BE2C (cell line): ENCODE data around the gene CCDC60. TPM values are rescaled to one million over a fixed set of nuclear protein-coding genes. Genes with fewer than 3 reads are reported as not detected.

ENCODE experiments used
- DNase-seq: peaks from one replicate; pipeline ENCODE4 v3.0.0-alpha.2; 2020
- H3K27me3 ChIP-seq: fragments of 250-450 bp; sonication (Bioruptor Pico); 2 replicates; pipeline ENCODE4 v1.5.1; 2020; ENCODE audit warnings: mild to moderate bottlenecking
- H3K36me3 ChIP-seq: fragments of 250-450 bp; sonication (Bioruptor Pico); 2 replicates; pipeline ENCODE4 v1.5.1; 2020; ENCODE audit warnings: mild to moderate bottlenecking
- H3K4me1 ChIP-seq: fragments of 250-450 bp; sonication (Bioruptor Pico); 2 replicates; pipeline ENCODE4 v1.5.1; 2020
- H3K4me3 ChIP-seq: 2 replicates; pipeline ENCODE4 v1.5.1; 2011; ENCODE audit warnings: low read depth, low read length
- H3K9me3 ChIP-seq: fragments of 250-450 bp; sonication (Bioruptor Pico); 2 replicates; pipeline ENCODE4 v1.5.1; 2020
- polyA plus RNA-seq: library from polyadenylated mRNA; unstranded; fragments of >200 nt; gene quantifications from one replicate; pipeline ENCODE4 v1.2.1, GENCODE V29; 2012; ENCODE audit warnings: low read depth, missing spikeins; ENCODE audit not compliant: insufficient read length, insufficient read depth
- TF ChIP-seq, protein P1 (sequence below): IDR thresholded peaks from 2 replicates; pipeline ENCODE4 v1.5.1; 2012; ENCODE audit warnings: mild to moderate bottlenecking, low read depth, low read length

Gene CCDC60, protein sequence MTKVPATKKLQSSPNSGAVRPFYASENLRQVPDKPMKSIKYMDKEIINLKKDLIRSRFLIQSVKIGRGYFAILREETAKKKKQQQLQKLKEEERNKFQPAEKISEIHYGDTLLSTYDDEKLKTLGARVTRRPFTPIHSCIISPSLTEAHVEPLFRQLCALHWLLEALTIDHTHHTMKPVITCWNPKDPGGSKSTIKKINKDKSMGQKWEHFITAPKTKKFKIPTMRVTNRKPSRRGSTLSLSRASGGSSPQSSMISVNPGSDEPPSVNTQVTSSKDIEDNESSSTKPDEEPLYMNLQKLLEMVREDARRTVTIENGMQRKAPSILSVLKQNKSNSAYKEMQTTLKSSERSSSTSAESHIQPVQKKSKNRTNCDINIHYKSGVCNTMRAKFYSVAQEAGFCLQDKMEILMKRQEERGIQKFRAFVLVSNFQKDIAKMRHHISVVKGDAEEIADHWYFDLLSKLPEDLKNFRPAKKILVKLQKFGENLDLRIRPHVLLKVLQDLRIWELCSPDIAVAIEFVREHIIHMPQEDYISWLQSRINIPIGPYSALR
- polyA plus RNA-seq, result not detected

DNA sequence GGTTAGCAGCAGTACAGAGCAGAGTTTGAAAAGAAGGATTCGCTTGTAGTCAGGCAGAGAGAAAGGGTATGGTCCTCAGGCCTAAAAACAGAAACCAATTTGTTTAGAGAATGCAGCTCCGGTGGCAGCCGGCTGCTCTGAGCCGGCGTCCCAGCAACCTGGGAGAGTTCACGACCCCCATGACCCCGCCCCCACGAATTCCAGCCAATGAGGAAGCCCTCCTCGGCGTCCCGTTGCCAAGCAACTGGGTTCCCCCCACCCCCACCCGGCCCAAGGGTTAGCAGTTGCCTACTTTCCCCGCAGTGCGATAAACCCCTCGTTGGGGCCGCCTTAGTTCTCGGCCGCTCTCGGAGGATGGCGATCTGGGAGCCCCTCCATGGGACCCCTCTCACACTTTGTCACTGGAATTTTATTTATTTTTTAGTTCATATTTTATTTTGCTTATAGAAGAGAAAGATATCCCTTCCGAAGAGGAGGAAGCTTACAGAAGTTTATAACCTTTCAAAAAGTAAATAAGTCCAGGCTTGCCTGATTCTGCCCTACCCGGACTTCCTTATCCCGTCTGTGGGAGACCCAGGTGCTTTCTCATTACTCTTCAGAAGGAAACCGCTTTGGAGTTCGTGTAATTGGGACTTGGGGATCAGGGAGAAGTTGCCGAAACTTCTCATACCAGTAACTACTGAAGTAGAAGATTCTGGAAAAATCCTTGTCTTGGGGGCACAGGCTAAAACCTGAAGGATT, at the start of gene CCDC60:
Gene CCDC60 (plus strand): TSS at position 300 of the 741 bp plus-strand sequence. CDS start 448 bp downstream, outside the sequence.
- no peaks in the 10 kb centered on the region for H3K9me3 ChIP-seq
- peak; percentile 33 for DNase-seq
- no peaks in the 10 kb centered on the region for H3K36me3 ChIP-seq
- TF ChIP-seq, protein P1, sequence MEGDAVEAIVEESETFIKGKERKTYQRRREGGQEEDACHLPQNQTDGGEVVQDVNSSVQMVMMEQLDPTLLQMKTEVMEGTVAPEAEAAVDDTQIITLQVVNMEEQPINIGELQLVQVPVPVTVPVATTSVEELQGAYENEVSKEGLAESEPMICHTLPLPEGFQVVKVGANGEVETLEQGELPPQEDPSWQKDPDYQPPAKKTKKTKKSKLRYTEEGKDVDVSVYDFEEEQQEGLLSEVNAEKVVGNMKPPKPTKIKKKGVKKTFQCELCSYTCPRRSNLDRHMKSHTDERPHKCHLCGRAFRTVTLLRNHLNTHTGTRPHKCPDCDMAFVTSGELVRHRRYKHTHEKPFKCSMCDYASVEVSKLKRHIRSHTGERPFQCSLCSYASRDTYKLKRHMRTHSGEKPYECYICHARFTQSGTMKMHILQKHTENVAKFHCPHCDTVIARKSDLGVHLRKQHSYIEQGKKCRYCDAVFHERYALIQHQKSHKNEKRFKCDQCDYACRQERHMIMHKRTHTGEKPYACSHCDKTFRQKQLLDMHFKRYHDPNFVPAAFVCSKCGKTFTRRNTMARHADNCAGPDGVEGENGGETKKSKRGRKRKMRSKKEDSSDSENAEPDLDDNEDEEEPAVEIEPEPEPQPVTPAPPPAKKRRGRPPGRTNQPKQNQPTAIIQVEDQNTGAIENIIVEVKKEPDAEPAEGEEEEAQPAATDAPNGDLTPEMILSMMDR, result no peak
- H3K27me3 ChIP-seq, result peaks cover 17% of the 10 kb centered on the region; the same call in 1 of the 2 replicates
- no peaks in the 10 kb centered on the region for H3K4me1 ChIP-seq
- no peak within 1 kb of the TSS for H3K4me3 ChIP-seq

DNA sequence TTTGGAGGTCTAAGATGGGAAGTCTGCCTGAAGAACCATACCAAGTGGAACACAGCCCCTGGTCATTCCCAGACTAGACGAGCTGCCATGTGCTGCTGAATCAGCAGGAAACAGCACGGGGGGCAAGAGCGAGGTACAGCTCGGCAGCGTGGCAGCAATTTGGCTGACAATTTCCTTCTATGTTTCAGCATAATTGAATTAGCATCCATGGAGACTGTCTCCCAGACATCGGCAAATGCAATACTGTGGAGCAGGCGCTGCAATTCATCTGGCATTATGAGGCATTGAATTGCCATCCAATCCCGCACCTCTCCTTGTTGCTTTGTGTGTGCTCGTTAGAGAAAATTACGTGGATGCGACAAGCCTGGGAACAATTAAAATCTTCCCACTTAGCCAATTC, 46.0 kb upstream of the CCDC60 start:
- no peaks in the 10 kb centered on the region for H3K27me3 ChIP-seq
- DNase-seq, result peak; percentile 88
- peaks cover 13% of the 10 kb centered on the region for H3K4me1 ChIP-seq
- H3K36me3 ChIP-seq, result no peaks in the 10 kb centered on the region
- 0 out of 2 replicates have a peak, but pooled peaks cover 3% of the 10 kb centered on the region for H3K9me3 ChIP-seq
- TF ChIP-seq, protein P1, result no peak
- H3K4me3 ChIP-seq, result peak overlapping the region; percentile 9; the same call in 1 of the 2 replicates

DNA sequence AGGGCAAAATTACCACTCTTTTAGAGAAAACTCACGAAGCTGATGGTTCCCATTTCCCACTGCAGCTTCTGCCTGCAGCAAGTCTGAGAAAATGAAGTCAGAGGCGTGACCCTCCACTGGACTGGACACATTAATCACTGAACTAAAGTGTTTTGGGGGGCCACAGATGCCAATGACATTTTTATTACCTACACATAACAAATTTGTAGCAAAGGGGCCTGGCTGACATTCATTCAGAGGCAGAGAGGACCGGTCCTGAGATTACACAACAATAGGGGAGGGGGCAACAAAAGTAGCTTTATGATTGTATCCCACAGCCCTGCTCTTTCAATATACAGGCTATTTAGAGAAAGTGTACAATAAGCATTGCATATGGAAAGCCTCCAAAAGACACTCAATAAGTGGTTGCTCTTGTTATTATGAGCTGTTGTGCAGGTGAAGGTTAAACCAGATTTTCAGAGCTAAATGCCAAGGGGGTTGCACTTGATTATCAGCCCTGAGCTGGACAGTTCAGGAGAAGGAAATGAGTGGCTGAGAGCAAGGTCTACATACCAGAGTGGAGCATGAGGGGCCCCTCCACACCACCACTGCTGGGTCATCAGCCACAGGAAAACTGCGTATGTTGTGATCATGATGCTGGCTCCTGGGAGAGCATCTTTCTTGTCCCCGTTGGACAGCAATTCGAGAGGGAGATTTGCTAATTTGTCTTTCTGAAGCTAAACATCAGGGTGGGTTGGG, 41.5 kb upstream of the CCDC60 start:
- no peaks in the 10 kb centered on the region for H3K27me3 ChIP-seq
- TF ChIP-seq, protein P1, result no peak
- no peaks in the 10 kb centered on the region for H3K36me3 ChIP-seq
- H3K9me3 ChIP-seq, result no peaks in the 10 kb centered on the region
- no peak for DNase-seq
- H3K4me3 ChIP-seq, result no peak overlapping the region
- peaks cover 11% of the 10 kb centered on the region for H3K4me1 ChIP-seq

DNA sequence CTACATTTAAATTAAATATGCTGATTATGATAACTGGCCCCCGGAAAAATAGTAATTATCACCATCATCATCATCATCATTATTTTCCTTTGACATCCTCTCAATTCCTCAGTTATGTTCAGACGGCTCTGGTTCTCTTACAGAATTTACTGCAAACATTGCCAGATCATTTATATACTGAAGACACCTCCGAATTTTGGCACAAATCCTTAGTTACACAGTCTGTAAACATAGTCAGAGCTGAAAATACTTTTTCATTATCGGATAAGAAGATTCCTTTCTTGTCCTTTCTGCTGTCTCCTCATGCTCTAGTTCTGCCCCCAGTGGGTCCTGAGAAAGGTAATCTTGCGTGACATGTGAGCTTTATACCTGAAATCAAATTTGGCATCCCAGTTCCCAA, 40.3 kb upstream of the CCDC60 start:
- no peak for DNase-seq
- peaks cover 3% of the 10 kb centered on the region for H3K4me1 ChIP-seq
- TF ChIP-seq, protein P1, result no peak
- no peaks in the 10 kb centered on the region for H3K27me3 ChIP-seq
- no peaks in the 10 kb centered on the region for H3K9me3 ChIP-seq
- no peaks in the 10 kb centered on the region for H3K36me3 ChIP-seq
- no peak overlapping the region for H3K4me3 ChIP-seq

DNA sequence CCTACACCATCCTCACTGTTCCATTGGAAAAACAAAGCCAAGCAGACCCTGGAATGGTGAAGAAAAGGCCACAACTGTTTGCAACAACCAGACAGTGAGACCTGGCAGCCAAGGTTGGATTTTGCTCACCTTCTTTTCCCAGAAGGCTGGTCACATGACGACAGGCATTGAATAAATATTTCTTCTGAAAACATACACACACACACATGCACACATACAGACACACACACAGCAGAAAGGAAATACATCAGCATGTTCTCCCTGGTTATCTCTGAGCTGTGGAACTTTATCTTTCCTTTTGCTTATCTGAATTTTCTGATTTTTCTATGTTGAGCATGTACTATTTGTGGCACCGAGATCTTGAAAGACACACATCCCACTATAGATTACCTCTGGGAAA, 38.0 kb upstream of the CCDC60 start:
- no peak overlapping the region for H3K4me3 ChIP-seq
- TF ChIP-seq, protein P1, result no peak
- no peaks in the 10 kb centered on the region for H3K36me3 ChIP-seq
- no peaks in the 10 kb centered on the region for H3K27me3 ChIP-seq
- no peaks in the 10 kb centered on the region for H3K9me3 ChIP-seq
- no peak for DNase-seq
- H3K4me1 ChIP-seq, result no peaks in the 10 kb centered on the region
